OCI-LY3 (cell line): ENCODE measurements around the gene AFDN.

ENCODE experiments used
- CTCF ChIP-seq: fragments of 200-600, 300-600 bp; sonication (generic); IDR thresholded peaks from 2 replicates; pipeline ENCODE4 v1.5.1; 2014; ENCODE audit warnings: antibody characterized with exemption, low read length, low read depth
- EZH2phosphoT487 ChIP-seq: fragments of 200-600 bp; shearing (Covaris generic); IDR thresholded peaks from 2 replicates; pipeline ENCODE4 v1.6.1; 2018; ENCODE audit warnings: antibody characterized with exemption, mixed run types, low read depth

DNA sequence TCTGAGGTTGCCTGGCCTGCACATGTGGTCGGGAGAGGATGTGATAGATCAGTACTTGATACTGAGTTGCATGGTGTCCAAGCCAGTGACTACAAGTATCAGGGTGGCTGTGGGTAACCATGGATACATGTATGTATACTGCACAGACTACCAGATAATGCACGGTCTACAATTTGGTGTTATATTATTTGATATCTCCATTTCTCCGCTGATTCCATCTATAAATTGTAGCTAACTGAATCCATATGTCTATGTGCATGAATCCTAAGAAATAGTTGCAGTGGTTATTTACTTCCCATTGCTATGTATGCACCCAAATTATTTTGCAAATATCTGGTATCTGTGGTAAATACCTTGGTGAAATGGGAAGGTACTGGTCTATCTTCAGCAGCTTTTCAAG, 87.0 kb downstream of the AFDN start:
- no peak for TF ChIP-seq CTCF
- no peak for TF ChIP-seq EZH2phosphoT487
